ENCODE measurements around the gene MYO1H. TPM values are rescaled to one million over a fixed set of nuclear protein-coding genes. Genes with fewer than 3 reads are reported as not detected.

The MYO1H gene
- total RNA-seq, 1 experiment from 2014 or later, result not detected

GRCh38 chr12:109446869-109447268, 99.2 kb downstream of the MYO1H start (continued):
- TF ChIP-seq, protein P1, sequence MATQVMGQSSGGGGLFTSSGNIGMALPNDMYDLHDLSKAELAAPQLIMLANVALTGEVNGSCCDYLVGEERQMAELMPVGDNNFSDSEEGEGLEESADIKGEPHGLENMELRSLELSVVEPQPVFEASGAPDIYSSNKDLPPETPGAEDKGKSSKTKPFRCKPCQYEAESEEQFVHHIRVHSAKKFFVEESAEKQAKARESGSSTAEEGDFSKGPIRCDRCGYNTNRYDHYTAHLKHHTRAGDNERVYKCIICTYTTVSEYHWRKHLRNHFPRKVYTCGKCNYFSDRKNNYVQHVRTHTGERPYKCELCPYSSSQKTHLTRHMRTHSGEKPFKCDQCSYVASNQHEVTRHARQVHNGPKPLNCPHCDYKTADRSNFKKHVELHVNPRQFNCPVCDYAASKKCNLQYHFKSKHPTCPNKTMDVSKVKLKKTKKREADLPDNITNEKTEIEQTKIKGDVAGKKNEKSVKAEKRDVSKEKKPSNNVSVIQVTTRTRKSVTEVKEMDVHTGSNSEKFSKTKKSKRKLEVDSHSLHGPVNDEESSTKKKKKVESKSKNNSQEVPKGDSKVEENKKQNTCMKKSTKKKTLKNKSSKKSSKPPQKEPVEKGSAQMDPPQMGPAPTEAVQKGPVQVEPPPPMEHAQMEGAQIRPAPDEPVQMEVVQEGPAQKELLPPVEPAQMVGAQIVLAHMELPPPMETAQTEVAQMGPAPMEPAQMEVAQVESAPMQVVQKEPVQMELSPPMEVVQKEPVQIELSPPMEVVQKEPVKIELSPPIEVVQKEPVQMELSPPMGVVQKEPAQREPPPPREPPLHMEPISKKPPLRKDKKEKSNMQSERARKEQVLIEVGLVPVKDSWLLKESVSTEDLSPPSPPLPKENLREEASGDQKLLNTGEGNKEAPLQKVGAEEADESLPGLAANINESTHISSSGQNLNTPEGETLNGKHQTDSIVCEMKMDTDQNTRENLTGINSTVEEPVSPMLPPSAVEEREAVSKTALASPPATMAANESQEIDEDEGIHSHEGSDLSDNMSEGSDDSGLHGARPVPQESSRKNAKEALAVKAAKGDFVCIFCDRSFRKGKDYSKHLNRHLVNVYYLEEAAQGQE (IDR thresholded peaks at IDR 0.05; ENCODE audit: low read depth), result no peak
- no peak for TF ChIP-seq RAD21 (IDR thresholded peaks at IDR 0.05; ENCODE audit: low read depth)

- peaks cover 2 to 4% of the 10 kb centered on the region in 2 experiments; a peak in 2 of 4 replicates for H3K36me3 ChIP-seq (ENCODE audit: control insufficient read depth in 1 of 2, insufficient read depth in 2 of 2, low read length in 2 of 2)
- RAD21 ChIA-PET (ENCODE audit: low non-redundant PET in 1 of 2, low total read pairs in 2 of 2, uncharacterized antibody in 2 of 2, unreplicated experiment in 2 of 2), result no interaction called here
- no peaks in the 10 kb centered on the region for H3K9me2 ChIP-seq (ENCODE audit: insufficient read depth)
- H4K20me1 ChIP-seq (ENCODE audit: insufficient read depth), result no peaks in the 10 kb centered on the region
- no peak overlapping the region for H3K27ac ChIP-seq (ENCODE audit: low read depth, low read length)
- no peaks in the 10 kb centered on the region for H3K79me2 ChIP-seq (ENCODE audit: insufficient read depth, low read length)
- no TSS peak for BruUV-seq (replicated peaks)
- no peaks in the 10 kb centered on the region for H3K9me3 ChIP-seq (ENCODE audit: control insufficient read depth in 1 of 2, insufficient read depth in 1 of 2, low read depth in 1 of 2, low read length in 2 of 2)
- no peak overlapping the region for H2AFZ ChIP-seq (ENCODE audit: low read depth, low read length, poor library complexity, severe bottlenecking)
- intact Hi-C loops (cut with micrococcal nuclease), result no loop called here
- no peak overlapping the region for H3K4me2 ChIP-seq (ENCODE audit: low read length)
- ATAC-seq (no peak), DNase-seq (ENCODE audit: low read depth, low spot score) (no peak)
- no peaks in the 10 kb centered on the region for H3K4me1 ChIP-seq (ENCODE audit: control insufficient read depth in 1 of 2, insufficient read depth in 2 of 2, low read length in 2 of 2)
- no peak overlapping the region for H3K9ac ChIP-seq (ENCODE audit: low read length)
- CTCF ChIA-PET, result interaction anchor here (0.7 kb wide), 1 partner anchor 17 kb away, joined by 3 read pairs; no protein-coding TSS in a partner anchor
- no peak overlapping the region for H3K4me3 ChIP-seq (replicated peaks in 1 of 2; ENCODE audit: low read depth in 1 of 2, low read length in 2 of 2)
- no peak for TF ChIP-seq POLR2AphosphoS5 (IDR thresholded peaks at IDR 0.05; ENCODE audit: low read depth, low read length)
- no peak for TF ChIP-seq EZH2phosphoT487 (IDR thresholded peaks at IDR 0.05; ENCODE audit: borderline replicate concordance)
- TF ChIP-seq TCF7L2 (IDR thresholded peaks at IDR 0.05; ENCODE audit: borderline replicate concordance, extremely low read depth, insufficient read depth, insufficient read length), result no peak
- TF ChIP-seq SP1 (IDR thresholded peaks at IDR 0.05; ENCODE audit: low read depth), result no peak
- no peak for TF ChIP-seq YY1 (IDR thresholded peaks at IDR 0.05; ENCODE audit: extremely low read depth, insufficient replicate concordance, low read depth, low read length)
- no peak for TF ChIP-seq POLR2A (IDR thresholded peaks at IDR 0.05; ENCODE audit: borderline replicate concordance, extremely low read depth, insufficient read depth, insufficient read length)
- TF ChIP-seq SRF (IDR thresholded peaks at IDR 0.05; ENCODE audit: low read depth), result no peak
- no peak for TF ChIP-seq RAD21 (IDR thresholded peaks at IDR 0.05; ENCODE audit: low read depth)
- TF ChIP-seq, protein P2, sequence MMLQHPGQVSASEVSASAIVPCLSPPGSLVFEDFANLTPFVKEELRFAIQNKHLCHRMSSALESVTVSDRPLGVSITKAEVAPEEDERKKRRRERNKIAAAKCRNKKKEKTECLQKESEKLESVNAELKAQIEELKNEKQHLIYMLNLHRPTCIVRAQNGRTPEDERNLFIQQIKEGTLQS (IDR thresholded peaks at IDR 0.05), result no peak
- TF ChIP-seq JUND (IDR thresholded peaks at IDR 0.05), result no peak
- no peak for TF ChIP-seq EZH2 (IDR thresholded peaks at IDR 0.05)
- no peak for TF ChIP-seq ZNF274 (IDR thresholded peaks at IDR 0.05; ENCODE audit: low read depth, low read length)
- TF ChIP-seq CBX3 (IDR thresholded peaks at IDR 0.05; ENCODE audit: low read depth), result no peak
- POLR2A ChIA-PET, result no interaction called here
- H3K27me3 ChIP-seq (ENCODE audit: insufficient read depth, low read length), result no peaks in the 10 kb centered on the region
These were observed 99.8 kb downstream of the MYO1H start for GRCh38 chr12:109447482-109447881.

All from HCT116 (cell line).